Hepatocyte (in vitro differentiated cells): ENCODE measurements around the gene STXBP5L.

Source experiments
- CTCF ChIP-seq: fragments of 200-600 bp; sonication (generic); IDR thresholded peaks from 2 replicates; pipeline ENCODE4 v1.5.1; 2016; ENCODE audit warnings: antibody characterized with exemption, mild to moderate bottlenecking; ENCODE audit not compliant: poor library complexity
- EZH2 ChIP-seq: fragments of 200-600 bp; sonication (generic); IDR thresholded peaks from 2 replicates; pipeline ENCODE4 v1.6.1; 2016; ENCODE audit warnings: antibody characterized with exemption, mild to moderate bottlenecking, borderline replicate concordance
- EZH2phosphoT487 ChIP-seq: fragments of 200-600 bp; sonication (generic); IDR thresholded peaks from one replicate; pipeline ENCODE4 v1.6.1; 2018; ENCODE audit warnings: antibody characterized with exemption, mild to moderate bottlenecking, low read depth, moderate library complexity; ENCODE audit not compliant: unreplicated experiment, severe bottlenecking

- TF ChIP-seq CTCF: no peak
- no peak for TF ChIP-seq EZH2
- TF ChIP-seq EZH2phosphoT487: no peak
Observed at GRCh38 chr3:121126707-121127035, 218.7 kb downstream of the STXBP5L start.
